Liver (tissue), 9 donors: ENCODE measurements around the gene HOXA4. TPM values are rescaled to one million over a fixed set of nuclear protein-coding genes. Genes with fewer than 3 reads are reported as not detected.

Experiments used
- DNase-seq: peaks from one replicate; pipeline ENCODE4 v3.0.0-alpha.2; 2017; ENCODE audit warnings: low spot score
- H3K27ac ChIP-seq, 2 donors: one replicate each; pipeline ENCODE4 v1.7.0; 2013; ENCODE audit warnings: inconsistent platforms in 2 of 2, low read length in 2 of 2, control low read depth in 1 of 2, low read depth in 1 of 2, mild to moderate bottlenecking in 1 of 2
- H3K27me3 ChIP-seq, 4 donors: one replicate each; pipeline versions ENCODE4 v1.6.1 to v1.7.0; 2013; ENCODE audit warnings: low read length in 3 of 4, inconsistent platforms in 1 of 4, mild to moderate bottlenecking in 1 of 4, moderate library complexity in 1 of 4; ENCODE audit not compliant: control insufficient read depth in 4 of 4, insufficient read depth in 4 of 4
- H3K36me3 ChIP-seq, 4 donors: one replicate each; pipeline versions ENCODE4 v1.6.1 to v1.7.0; 2013; ENCODE audit warnings: low read length in 3 of 4, mild to moderate bottlenecking in 3 of 4, low read depth in 1 of 4, moderate library complexity in 1 of 4; ENCODE audit not compliant: control insufficient read depth in 4 of 4, insufficient read depth in 3 of 4
- H3K4me1 ChIP-seq, 4 donors: one replicate each; pipeline versions ENCODE4 v1.6.1 to v1.7.0; 2013; ENCODE audit warnings: low read length in 3 of 4, mild to moderate bottlenecking in 3 of 4, moderate library complexity in 1 of 4; ENCODE audit not compliant: control insufficient read depth in 4 of 4, insufficient read depth in 4 of 4
- H3K4me3 ChIP-seq, 3 donors: one replicate each; pipeline versions ENCODE4 v1.6.1 to v1.7.0; 2013; ENCODE audit warnings: low read length in 3 of 3, control low read depth in 1 of 3, low read depth in 1 of 3, mild to moderate bottlenecking in 1 of 3
- H3K9ac ChIP-seq, 2 donors: one replicate each; pipeline ENCODE4 v1.7.0; 2013; ENCODE audit warnings: low read length in 2 of 2, mild to moderate bottlenecking in 2 of 2, moderate library complexity in 2 of 2, control low read depth in 1 of 2, low read depth in 1 of 2
- H3K9me3 ChIP-seq, 4 donors: one replicate each; pipeline versions ENCODE4 v1.6.1 to v1.7.0; 2013; ENCODE audit warnings: low read length in 3 of 4; ENCODE audit not compliant: control insufficient read depth in 4 of 4
- EGR1 ChIP-seq, 2 donors: IDR thresholded peaks; 2 replicates each; pipeline ENCODE4 v1.6.1; 2016 to 2018; ENCODE audit warnings: antibody characterized with exemption in 2 of 2, low read depth in 2 of 2
- FOXA1 ChIP-seq: IDR thresholded peaks from 2 replicates; pipeline ENCODE4 v1.6.1; 2016; ENCODE audit warnings: antibody characterized with exemption
- GABPA ChIP-seq, 2 donors: IDR thresholded peaks in 1 of 2; conservative IDR thresholded peaks in 1 of 2; 2 replicates each; pipeline ENCODE4 v1.6.1; 2016; ENCODE audit warnings: antibody characterized with exemption in 2 of 2, mild to moderate bottlenecking in 1 of 2, moderate library complexity in 1 of 2
- HNF4G ChIP-seq: IDR thresholded peaks from 2 replicates; pipeline ENCODE4 v1.6.1; 2016; ENCODE audit warnings: antibody characterized with exemption
- JUND ChIP-seq, 2 donors: IDR thresholded peaks; 2 replicates each; pipeline ENCODE4 v1.6.1; 2016; ENCODE audit warnings: antibody characterized with exemption in 2 of 2
- NR2F2 ChIP-seq: IDR thresholded peaks from 2 replicates; pipeline ENCODE4 v1.6.1; 2016; ENCODE audit warnings: antibody characterized with exemption
- RAD21 ChIP-seq, 2 donors: IDR thresholded peaks; 2 replicates each; pipeline ENCODE4 v1.6.1; 2016; ENCODE audit warnings: antibody characterized with exemption in 2 of 2, mild to moderate bottlenecking in 2 of 2
- RXRA ChIP-seq, 2 donors: IDR thresholded peaks; 2 replicates each; pipeline ENCODE4 v1.6.1; 2017 to 2018; ENCODE audit warnings: antibody characterized with exemption in 2 of 2, mild to moderate bottlenecking in 1 of 2
- YY1 ChIP-seq: IDR thresholded peaks from 2 replicates; pipeline ENCODE4 v1.6.1; 2016; ENCODE audit warnings: antibody characterized with exemption, mild to moderate bottlenecking
- WGBS: extraction: QIAGEN DNeasy Blood & Tissue Kit; methylation state at CpG from one replicate; pipeline ENCODE4 v1.1.7; 2013; 5-methylcytosine and 5-hydroxymethylcytosine counted together
- polyA plus RNA-seq, 2 donors: library from polyadenylated mRNA; stranded (reverse) in 1 of 2; unstranded in 1 of 2; fragments of 200-250 nt in 1 of 2; fragments of >200 nt in 1 of 2; fragmentation: Nextera tagmentation in 1 of 2; extraction: Ambion mirVana in 1 of 2; gene quantifications; one replicate each; pipeline versions ENCODE4 v1.2.1 to v1.2.3, GENCODE V29; 2013 to 2015
- total RNA-seq, 2 donors: library from RNA; depleted of rRNA; stranded (reverse); fragments of >200 nt; gene quantifications; one replicate each; pipeline ENCODE4 v1.2.3, GENCODE V29; 2014
- TF ChIP-seq, protein P1 (sequence below): IDR thresholded peaks from 2 replicates; pipeline ENCODE4 v1.6.1; 2016; ENCODE audit warnings: antibody characterized with exemption, mild to moderate bottlenecking
- TF ChIP-seq, protein P2 (sequence below): IDR thresholded peaks from 2 replicates; pipeline ENCODE4 v1.6.1; 2016; ENCODE audit warnings: antibody characterized with exemption
- TF ChIP-seq, protein P3 (sequence below): IDR thresholded peaks from 2 replicates; pipeline ENCODE4 v1.6.1; 2016; ENCODE audit warnings: antibody characterized with exemption
- donor health status: healthy.
- donor health status: healthy.
- donor health status: healthy.
- donor health status: healthy.
- donor health status: healthy.

The HOXA4 gene
- total and polyA plus RNA-seq, 4 donors: 0.17 to 1.1 (median 0.30) TPM

DNA sequence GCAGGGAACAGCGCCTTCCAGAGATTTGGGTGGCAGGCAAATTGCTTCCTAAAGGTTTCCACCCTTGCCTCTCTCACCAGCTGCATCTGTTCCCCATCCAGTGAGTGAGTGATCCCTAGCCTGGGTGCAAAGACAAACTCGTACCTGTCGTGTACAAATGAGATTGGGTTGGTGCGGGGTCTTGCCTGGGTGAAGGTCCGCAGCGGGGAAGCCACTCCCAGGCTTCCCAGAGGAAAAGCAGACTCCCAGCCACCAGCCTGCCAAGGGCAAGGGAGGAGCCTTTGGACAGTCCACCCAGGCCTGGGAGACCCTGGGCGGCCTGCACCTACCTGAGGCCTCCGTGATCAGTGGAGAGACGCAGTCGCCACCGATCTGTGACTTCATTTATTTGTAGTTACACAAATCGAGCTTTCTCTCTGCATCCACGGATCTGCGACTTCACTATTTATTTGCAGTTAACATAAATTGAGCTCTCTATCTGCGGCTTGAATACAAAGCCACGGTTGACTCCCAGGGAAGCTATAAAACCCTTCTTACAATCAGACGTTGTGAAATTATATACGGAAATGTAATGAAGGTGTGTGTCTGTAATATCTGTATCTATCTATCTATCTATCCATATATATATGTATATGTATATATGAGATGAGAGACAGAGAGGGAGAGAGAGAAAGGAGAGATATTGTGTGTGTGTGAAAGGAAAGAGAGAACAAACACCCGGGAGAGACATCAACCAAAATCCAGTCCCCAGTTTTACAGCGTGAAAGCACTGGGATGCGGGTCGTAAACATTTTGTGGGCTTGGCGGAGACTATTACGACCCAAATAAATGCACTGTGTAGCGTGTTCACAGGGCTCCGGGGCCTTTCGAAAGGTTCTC is 28.9 kb upstream of the HOXA4 start:
- H3K4me3 ChIP-seq: no peak overlapping the region
- H3K9me3 ChIP-seq: peaks cover 0 to 6% (median 0%) of the 10 kb centered on the region in 4 donors
- H3K27me3 ChIP-seq: peaks cover 10 to 48% (median 24%) of the 10 kb centered on the region in 4 donors

DNA sequence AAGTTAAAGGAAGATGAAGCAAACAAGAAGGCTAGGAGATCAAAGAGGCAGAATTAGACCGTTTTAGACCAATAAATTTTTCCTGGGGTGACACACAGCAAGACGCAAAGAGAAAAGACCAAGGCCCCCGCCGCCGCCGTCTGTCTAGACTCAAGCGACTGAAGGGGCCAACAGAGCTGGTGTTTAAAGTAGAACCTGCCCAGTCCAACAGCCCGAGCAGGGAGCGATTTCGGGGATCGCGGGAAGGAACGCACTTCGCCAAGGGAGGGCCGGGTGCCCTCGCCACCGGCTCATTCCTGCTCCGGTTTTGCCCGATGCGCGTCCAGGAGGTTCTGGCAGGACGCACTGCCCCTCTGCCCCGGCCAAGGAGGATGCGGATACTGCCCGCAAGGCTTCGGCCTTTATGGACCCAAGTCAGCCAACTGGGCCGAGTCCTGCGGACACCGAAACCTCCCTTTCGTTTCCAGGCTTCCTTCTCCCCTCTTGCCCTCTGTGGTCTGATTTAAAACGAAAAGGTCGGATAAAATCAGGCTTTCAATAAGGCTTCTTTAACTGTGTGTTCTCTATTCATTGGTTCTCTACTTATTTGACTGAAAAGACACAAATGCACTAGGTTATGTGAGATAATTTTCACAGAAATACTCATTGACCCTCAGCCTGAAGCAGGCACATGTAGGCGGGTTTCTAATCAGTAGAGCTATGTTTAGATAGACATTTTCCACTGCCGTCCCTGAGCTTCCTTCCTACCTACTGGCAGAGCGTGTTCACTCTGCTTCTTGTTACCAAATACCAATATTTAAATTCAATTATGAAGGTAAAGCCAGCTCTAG is 28.1 kb upstream of the HOXA4 start:
- H3K4me1 ChIP-seq: peaks cover 11 to 30% (median 17%) of the 10 kb centered on the region in 4 donors
- H3K27me3 ChIP-seq: peaks cover 14 to 47% (median 28%) of the 10 kb centered on the region in 4 donors
- H3K9ac ChIP-seq: no peak overlapping the region
- TF ChIP-seq JUND (IDR thresholded peaks at IDR 0.05) (no peak), HNF4G (no peak)
- peaks cover 0 to 5% (median 0%) of the 10 kb centered on the region in 4 donors for H3K9me3 ChIP-seq
- 14% methylated on average over 35 of the region's 35 CpGs for WGBS
- no peak for DNase-seq
- H3K4me3 ChIP-seq: no peak overlapping the region
- no peak overlapping the region for H3K27ac ChIP-seq
- H3K36me3 ChIP-seq: no peaks in the 10 kb centered on the region

More for the DNA sequence above, 28.9 kb upstream of the HOXA4 start:
- WGBS: 31% methylated on average over 27 of the region's 27 CpGs
- no peak for DNase-seq
- H3K9ac ChIP-seq: no peak overlapping the region
- H3K4me1 ChIP-seq: peaks cover 11 to 34% (median 17%) of the 10 kb centered on the region in 4 donors
- H3K27ac ChIP-seq: no peak overlapping the region
- no peaks in the 10 kb centered on the region for H3K36me3 ChIP-seq
- no peak for TF ChIP-seq YY1
- TF ChIP-seq, protein P1, sequence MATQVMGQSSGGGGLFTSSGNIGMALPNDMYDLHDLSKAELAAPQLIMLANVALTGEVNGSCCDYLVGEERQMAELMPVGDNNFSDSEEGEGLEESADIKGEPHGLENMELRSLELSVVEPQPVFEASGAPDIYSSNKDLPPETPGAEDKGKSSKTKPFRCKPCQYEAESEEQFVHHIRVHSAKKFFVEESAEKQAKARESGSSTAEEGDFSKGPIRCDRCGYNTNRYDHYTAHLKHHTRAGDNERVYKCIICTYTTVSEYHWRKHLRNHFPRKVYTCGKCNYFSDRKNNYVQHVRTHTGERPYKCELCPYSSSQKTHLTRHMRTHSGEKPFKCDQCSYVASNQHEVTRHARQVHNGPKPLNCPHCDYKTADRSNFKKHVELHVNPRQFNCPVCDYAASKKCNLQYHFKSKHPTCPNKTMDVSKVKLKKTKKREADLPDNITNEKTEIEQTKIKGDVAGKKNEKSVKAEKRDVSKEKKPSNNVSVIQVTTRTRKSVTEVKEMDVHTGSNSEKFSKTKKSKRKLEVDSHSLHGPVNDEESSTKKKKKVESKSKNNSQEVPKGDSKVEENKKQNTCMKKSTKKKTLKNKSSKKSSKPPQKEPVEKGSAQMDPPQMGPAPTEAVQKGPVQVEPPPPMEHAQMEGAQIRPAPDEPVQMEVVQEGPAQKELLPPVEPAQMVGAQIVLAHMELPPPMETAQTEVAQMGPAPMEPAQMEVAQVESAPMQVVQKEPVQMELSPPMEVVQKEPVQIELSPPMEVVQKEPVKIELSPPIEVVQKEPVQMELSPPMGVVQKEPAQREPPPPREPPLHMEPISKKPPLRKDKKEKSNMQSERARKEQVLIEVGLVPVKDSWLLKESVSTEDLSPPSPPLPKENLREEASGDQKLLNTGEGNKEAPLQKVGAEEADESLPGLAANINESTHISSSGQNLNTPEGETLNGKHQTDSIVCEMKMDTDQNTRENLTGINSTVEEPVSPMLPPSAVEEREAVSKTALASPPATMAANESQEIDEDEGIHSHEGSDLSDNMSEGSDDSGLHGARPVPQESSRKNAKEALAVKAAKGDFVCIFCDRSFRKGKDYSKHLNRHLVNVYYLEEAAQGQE: no peak
- TF ChIP-seq NR2F2: no peak
- TF ChIP-seq FOXA1: no peak
- TF ChIP-seq JUND (IDR thresholded peaks at IDR 0.05): no peak
- TF ChIP-seq, protein P2, sequence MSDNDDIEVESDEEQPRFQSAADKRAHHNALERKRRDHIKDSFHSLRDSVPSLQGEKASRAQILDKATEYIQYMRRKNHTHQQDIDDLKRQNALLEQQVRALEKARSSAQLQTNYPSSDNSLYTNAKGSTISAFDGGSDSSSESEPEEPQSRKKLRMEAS: no peak
- no peak for TF ChIP-seq GABPA (IDR thresholded peaks at IDR 0.05 in 1 of 2, conservative IDR thresholded peaks at IDR 0.05 in 1 of 2)
- no peak for TF ChIP-seq RAD21 (IDR thresholded peaks at IDR 0.05)
- TF ChIP-seq, protein P3, sequence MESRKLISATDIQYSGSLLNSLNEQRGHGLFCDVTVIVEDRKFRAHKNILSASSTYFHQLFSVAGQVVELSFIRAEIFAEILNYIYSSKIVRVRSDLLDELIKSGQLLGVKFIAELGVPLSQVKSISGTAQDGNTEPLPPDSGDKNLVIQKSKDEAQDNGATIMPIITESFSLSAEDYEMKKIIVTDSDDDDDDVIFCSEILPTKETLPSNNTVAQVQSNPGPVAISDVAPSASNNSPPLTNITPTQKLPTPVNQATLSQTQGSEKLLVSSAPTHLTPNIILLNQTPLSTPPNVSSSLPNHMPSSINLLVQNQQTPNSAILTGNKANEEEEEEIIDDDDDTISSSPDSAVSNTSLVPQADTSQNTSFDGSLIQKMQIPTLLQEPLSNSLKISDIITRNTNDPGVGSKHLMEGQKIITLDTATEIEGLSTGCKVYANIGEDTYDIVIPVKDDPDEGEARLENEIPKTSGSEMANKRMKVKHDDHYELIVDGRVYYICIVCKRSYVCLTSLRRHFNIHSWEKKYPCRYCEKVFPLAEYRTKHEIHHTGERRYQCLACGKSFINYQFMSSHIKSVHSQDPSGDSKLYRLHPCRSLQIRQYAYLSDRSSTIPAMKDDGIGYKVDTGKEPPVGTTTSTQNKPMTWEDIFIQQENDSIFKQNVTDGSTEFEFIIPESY: no peak
- TF ChIP-seq EGR1 (IDR thresholded peaks at IDR 0.05; ENCODE audit: low read depth in 2 of 2): no peak
- no peak for TF ChIP-seq HNF4G
- TF ChIP-seq RXRA (IDR thresholded peaks at IDR 0.05): no peak
